ENCODE results near the gene CFAP65. TPM values are rescaled to one million over a fixed set of nuclear protein-coding genes. Genes with fewer than 3 reads are reported as not detected.

The CFAP65 gene
- total RNA-seq, 4 donors from 2014 or later, result not detected

- TF ChIP-seq CTCF (IDR thresholded peaks at IDR 0.05; ENCODE audit: low read depth), result no peak
Measured at GRCh38 chr2:219060821-219061791, 19.8 kb upstream of the CFAP65 start, which contains the start of gene IHH. Gene IHH (minus strand): TSS chr2:219060921. CDS start chr2:219060467, 454 bp downstream.

GRCh38 chr2:219059725-219060682, 18.7 kb upstream of the CFAP65 start:
- TF ChIP-seq CTCF (IDR thresholded peaks at IDR 0.05; ENCODE audit: low read depth), result no peak

DNA sequence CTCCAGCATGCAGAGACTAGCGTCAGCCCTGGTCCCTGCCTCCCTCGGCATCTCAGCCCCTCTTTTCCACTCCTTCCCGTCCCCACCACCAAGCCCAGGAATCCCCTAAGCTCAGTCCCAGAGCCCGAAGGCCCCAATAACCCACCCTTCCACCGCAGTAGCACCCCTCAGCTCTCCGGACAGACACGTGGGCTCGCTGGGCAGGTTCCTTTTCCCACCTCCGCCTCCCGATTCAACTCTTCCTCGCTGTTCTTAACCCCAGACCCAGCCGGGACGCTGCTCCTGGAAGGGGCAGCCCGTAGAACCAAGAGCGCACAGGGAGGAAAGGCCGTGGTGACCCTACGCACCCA, 18.0 kb upstream of the CFAP65 start:
- no peak for TF ChIP-seq CTCF (IDR thresholded peaks at IDR 0.05; ENCODE audit: low read depth)

- no peak for TF ChIP-seq CTCF (IDR thresholded peaks at IDR 0.05; ENCODE audit: low read depth)
Measured at GRCh38 chr2:219058541-219059374, 17.4 kb upstream of the CFAP65 start.

DNA sequence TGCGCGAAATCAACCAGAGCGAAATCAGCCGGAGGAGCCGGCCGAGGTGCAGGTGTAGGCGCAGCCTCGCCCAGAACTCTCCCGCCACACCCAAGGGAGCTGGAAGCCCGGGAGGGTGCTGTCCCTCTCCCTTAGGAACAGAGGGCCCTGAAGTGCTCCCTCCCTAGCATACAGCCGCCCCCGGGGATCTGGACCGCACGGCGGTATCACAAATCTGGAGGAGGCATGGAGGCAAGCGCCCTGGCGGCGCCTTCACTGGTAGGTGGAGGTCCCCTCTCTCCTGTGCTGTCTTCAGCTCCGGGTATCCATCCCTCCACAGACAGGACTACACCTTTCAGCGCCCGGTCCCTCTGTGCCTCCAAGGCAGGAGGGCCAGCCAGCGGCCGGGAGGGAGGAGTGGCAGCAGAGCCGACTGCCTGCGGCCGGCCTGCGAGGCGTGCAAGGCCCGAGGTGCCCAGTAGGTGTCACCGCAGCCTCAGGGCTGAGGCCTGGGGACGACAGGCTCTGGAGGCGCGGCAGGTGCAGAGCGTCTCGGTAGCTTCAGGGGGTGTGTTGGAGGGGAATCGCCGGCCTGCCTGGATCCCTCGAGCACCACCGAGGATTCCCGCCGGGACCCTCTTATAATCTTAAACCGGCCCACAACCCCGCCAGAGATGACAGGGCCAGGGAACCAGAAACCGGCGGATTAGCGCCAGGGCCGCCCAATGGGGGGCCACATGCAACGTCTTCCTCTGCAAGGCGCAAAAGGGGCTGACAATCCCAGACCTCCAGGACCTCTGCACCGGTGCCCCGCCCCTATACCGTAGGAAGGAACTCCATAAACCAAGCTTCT, 16.6 kb upstream of the CFAP65 start:
- no peak for TF ChIP-seq CTCF (IDR thresholded peaks at IDR 0.05; ENCODE audit: low read depth)
